ENCODE results near the gene HECTD4. TPM values are rescaled to one million over a fixed set of nuclear protein-coding genes. Genes with fewer than 3 reads are reported as not detected.

The HECTD4 gene
- total and polyA plus RNA-seq, 4 donors = 4.3 to 80.1 (median 25.5) TPM

GRCh38 chr12:112317481-112317880 is 64.8 kb downstream of the HECTD4 start:
- no peak for TF ChIP-seq FOXA1 (IDR thresholded peaks at IDR 0.05)
- no peak for TF ChIP-seq NR2F2 (IDR thresholded peaks at IDR 0.05)
- TF ChIP-seq EGR1 (IDR thresholded peaks at IDR 0.05; ENCODE audit: low read depth in 2 of 2) = no peak
- no peak for TF ChIP-seq TAF1 (conservative IDR thresholded peaks at IDR 0.05)
- no peak for TF ChIP-seq JUND (IDR thresholded peaks at IDR 0.05)
- TF ChIP-seq CTCF (IDR thresholded peaks at IDR 0.05; ENCODE audit: low read depth, low read length, missing input control) = no peak
- TF ChIP-seq MAX (IDR thresholded peaks at IDR 0.05) = no peak
- TF ChIP-seq HNF4A (conservative IDR thresholded peaks at IDR 0.05) = no peak
- no peak for TF ChIP-seq FOXA2 (IDR thresholded peaks at IDR 0.05)
- no peak for TF ChIP-seq GABPA (IDR thresholded peaks at IDR 0.05 in 1 of 2, conservative IDR thresholded peaks at IDR 0.05 in 1 of 2)
- TF ChIP-seq RAD21 (IDR thresholded peaks at IDR 0.05) = no peak
- no peak for TF ChIP-seq SP1 (IDR thresholded peaks at IDR 0.05)
- TF ChIP-seq YY1 (IDR thresholded peaks at IDR 0.05) = no peak
- no peak for TF ChIP-seq RXRA (IDR thresholded peaks at IDR 0.05)
- no peak for TF ChIP-seq ATF3 (IDR thresholded peaks at IDR 0.05)
- Histone ChIP-seq H3K4me3 (ENCODE audit: low read depth in 1 of 3, low read length in 3 of 3) (no peak overlapping the region), H3K9ac (ENCODE audit: low read depth in 1 of 2, low read length in 2 of 2) (no peak overlapping the region), H3K27ac (ENCODE audit: low read depth in 1 of 2, low read length in 2 of 2) (no peak overlapping the region), H3K4me1 (ENCODE audit: control insufficient read depth in 4 of 4, insufficient read depth in 4 of 4, low read length in 3 of 4) (peaks cover 0 to 22% (median 19%) of the 10 kb centered on the region in 4 donors), H3K9me3 (ENCODE audit: control insufficient read depth in 4 of 4, low read length in 3 of 4) (no peaks in the 10 kb centered on the region), H3K36me3 (ENCODE audit: control insufficient read depth in 4 of 4, insufficient read depth in 3 of 4, low read depth in 1 of 4, low read length in 3 of 4) (peaks cover 0 to 4% (median 1%) of the 10 kb centered on the region in 4 donors), H3K27me3 (ENCODE audit: control insufficient read depth in 4 of 4, insufficient read depth in 4 of 4, low read length in 3 of 4) (no peaks in the 10 kb centered on the region)
- no peak for DNase-seq (ENCODE audit: low spot score)
- WGBS = 93% methylated on average over 6 of the region's 6 CpGs

- 96% methylated on average over 7 of the region's 7 CpGs for WGBS
- Histone ChIP-seq H3K36me3 (ENCODE audit: control insufficient read depth in 4 of 4, insufficient read depth in 3 of 4, low read depth in 1 of 4, low read length in 3 of 4) (peaks cover 1 to 5% (median 3%) of the 10 kb centered on the region in 4 donors), H3K27ac (ENCODE audit: low read depth in 1 of 2, low read length in 2 of 2) (no peak overlapping the region), H3K9me3 (ENCODE audit: control insufficient read depth in 4 of 4, low read length in 3 of 4) (no peaks in the 10 kb centered on the region), H3K4me3 (ENCODE audit: low read depth in 1 of 3, low read length in 3 of 3) (no peak overlapping the region), H3K9ac (ENCODE audit: low read depth in 1 of 2, low read length in 2 of 2) (no peak overlapping the region), H3K4me1 (ENCODE audit: control insufficient read depth in 4 of 4, insufficient read depth in 4 of 4, low read length in 3 of 4) (peaks cover 0 to 22% (median 19%) of the 10 kb centered on the region in 4 donors), H3K27me3 (ENCODE audit: control insufficient read depth in 4 of 4, insufficient read depth in 4 of 4, low read length in 3 of 4) (no peaks in the 10 kb centered on the region)
- TF ChIP-seq HNF4G (IDR thresholded peaks at IDR 0.05) = no peak
- no peak for TF ChIP-seq GABPA (IDR thresholded peaks at IDR 0.05 in 1 of 2, conservative IDR thresholded peaks at IDR 0.05 in 1 of 2)
- no peak for TF ChIP-seq SP1 (IDR thresholded peaks at IDR 0.05)
- TF ChIP-seq ZBTB33 (IDR thresholded peaks at IDR 0.05) = no peak
- no peak for DNase-seq (ENCODE audit: low spot score)
These were observed 67.2 kb downstream of the HECTD4 start for GRCh38 chr12:112314981-112315380.

Data from liver (tissue), 9 donors.